GM08714 (cell line): ENCODE results near the gene GULP1.
"Not testable (repeated sequence)": the region's sequence is repeated elsewhere in the genome, so short reads cannot be mapped to it uniquely, and the experiment has no call there.

ENCODE experiments used
- H3K4me3 ChIP-seq: fragments of 200-500 bp; sonication (Bioruptor generic); 2 replicates; pipeline ENCODE4 v1.5.1; 2014; ENCODE audit warnings: mild to moderate bottlenecking, low read length, inconsistent platforms
- ZNF274 ChIP-seq: IDR thresholded peaks from 2 replicates; pipeline ENCODE4 v1.6.1; 2012; ENCODE audit warnings: mild to moderate bottlenecking, low read depth, low read length

Gene GULP1

DNA sequence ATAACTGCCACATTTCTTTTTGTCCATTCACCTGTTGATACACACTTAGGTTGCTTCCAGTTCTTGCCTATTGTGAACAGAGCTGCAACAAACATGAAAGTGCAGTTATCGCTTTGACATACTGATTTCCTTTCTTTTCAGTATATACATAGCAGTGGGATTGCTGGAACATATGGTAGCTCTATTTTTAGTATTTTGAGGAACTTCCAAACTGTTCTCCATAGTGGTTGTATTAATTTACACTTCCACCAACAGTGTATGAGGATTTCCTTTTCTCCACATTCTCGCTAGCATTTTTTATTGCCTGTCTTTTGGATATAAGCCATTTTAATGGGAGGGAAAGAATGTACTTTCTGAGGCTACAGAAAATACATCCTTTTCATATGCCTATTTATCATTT, 167.4 kb downstream of the GULP1 start:
- H3K4me3 ChIP-seq, result no peak overlapping the region
- no peak for TF ChIP-seq ZNF274

GRCh38 chr2:188466078-188466477, 174.4 kb downstream of the GULP1 start:
- H3K4me3 ChIP-seq, result not testable (repeated sequence)

- H3K4me3 ChIP-seq, result no peak overlapping the region
- no peak for TF ChIP-seq ZNF274
Measured at GRCh38 chr2:188466761-188467160, 175.1 kb downstream of the GULP1 start.

GRCh38 chr2:188471166-188471565, 179.5 kb downstream of the GULP1 start:
- TF ChIP-seq ZNF274, result no peak
- no peak overlapping the region for H3K4me3 ChIP-seq

GRCh38 chr2:188473306-188473705, 181.6 kb downstream of the GULP1 start:
- no peak overlapping the region for H3K4me3 ChIP-seq
- no peak for TF ChIP-seq ZNF274

GRCh38 chr2:188474316-188474715, 182.6 kb downstream of the GULP1 start:
- no peak for TF ChIP-seq ZNF274
- H3K4me3 ChIP-seq, result no peak overlapping the region

DNA sequence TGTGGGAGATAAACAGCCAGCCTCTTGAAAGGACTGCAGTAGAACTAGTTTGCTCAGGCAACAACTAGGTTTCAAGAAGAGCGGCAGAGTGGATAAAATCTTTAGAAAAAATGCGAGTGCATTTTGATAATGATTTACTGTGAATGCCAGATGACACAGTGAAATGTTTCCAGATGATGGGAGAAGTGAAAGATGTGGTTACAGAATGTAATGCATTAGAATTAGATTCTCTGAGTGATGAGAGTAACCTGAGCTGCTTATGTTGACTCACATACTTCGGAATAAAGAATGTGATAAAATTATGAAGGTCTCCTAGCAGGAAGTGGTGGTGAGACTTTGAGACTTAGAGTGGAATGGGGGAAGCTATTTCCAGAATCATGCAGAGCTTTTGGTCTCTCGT, 184.3 kb downstream of the GULP1 start:
- no peak for TF ChIP-seq ZNF274
- H3K4me3 ChIP-seq, result no peak overlapping the region

DNA sequence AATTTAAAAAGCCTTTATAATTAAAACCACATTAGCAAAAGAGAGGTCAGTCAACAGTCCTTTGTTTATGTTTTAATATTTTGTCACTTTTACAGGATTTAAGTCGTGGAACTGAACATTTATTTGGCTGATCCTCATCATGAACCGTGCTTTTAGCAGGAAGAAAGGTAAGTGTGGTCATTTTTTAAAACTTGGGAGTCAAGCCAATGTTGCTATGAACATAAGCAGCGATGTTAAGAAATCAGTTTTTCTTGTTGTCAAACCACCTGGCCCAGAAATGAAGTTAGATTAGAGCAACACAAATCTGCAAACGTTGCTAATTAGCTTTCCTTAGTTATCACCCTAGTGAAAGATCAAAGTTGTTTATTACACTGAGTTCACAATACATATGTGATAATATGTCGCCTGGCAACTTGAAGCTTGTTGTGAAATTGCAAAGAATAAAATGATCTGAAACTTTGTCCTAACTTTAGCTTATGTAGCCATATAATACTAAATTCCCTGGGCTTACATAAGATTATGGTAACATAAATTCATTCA, 186.0 kb downstream of the GULP1 start:
- H3K4me3 ChIP-seq, result no peak overlapping the region
- no peak for TF ChIP-seq ZNF274

DNA sequence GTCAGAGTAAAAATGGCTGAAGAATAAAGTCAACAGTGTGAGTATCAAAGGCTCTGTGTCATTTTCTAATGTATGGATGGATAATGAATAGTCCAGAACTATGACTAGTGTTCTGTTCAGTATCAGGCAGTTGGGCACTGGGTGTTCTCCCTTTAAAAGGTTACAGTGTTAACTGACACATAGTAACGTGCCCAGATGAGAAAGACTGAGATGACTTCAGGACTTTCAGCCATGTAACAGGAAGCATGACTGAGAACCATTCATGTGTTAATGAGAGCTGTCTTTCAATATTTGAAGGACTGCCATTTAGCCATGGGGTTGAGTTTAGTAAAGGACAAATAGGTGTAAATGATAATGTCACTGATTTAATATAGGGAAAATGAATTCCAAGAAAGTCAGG, 187.1 kb downstream of the GULP1 start:
- H3K4me3 ChIP-seq, result no peak overlapping the region
- TF ChIP-seq ZNF274, result no peak

DNA sequence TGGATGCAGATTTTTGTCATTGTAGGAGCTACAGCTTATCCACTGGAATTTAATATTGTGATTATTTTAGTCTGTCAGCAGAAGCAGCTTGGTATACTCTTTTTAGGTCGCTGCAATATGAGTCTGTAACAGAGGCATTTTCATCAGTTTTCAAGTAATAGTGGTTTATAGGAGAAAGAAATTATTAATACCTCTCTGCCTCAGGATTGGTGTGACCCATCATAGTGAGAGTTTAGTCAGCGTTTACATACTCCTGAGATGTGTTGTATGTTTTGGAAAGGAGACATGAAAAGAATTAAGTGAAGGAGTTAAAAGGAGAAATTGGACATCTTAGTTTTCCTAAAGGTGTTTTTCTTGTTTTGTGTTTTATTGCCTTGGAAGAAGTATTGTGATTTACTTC, 189.8 kb downstream of the GULP1 start:
- no peak for TF ChIP-seq ZNF274
- no peak overlapping the region for H3K4me3 ChIP-seq

- H3K4me3 ChIP-seq, result no peak overlapping the region
- no peak for TF ChIP-seq ZNF274
Measured at GRCh38 chr2:188485496-188485895, 193.8 kb downstream of the GULP1 start.

DNA sequence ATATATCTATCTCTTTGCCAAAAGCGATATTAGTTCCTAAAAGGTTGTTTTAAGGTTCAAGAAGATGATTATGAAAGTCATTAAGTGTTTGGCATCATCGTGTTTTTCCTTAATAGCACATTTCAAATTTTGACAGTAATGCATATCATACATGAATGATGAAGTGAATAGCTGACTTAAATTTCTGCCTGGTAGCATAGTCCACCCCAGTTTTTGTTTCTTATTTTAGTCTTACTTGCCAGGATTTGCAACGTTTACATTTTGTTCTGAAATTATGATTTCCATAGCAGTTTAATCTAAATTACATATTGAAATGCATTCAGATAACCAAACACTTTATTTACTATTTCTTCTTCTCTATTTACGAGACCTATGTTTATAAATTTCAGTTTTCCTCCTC, 201.1 kb downstream of the GULP1 start:
- no peak overlapping the region for H3K4me3 ChIP-seq
- TF ChIP-seq ZNF274, result no peak

GRCh38 chr2:188494906-188495305, 203.2 kb downstream of the GULP1 start:
- no peak overlapping the region for H3K4me3 ChIP-seq
- no peak for TF ChIP-seq ZNF274

GRCh38 chr2:188495969-188496431, 204.3 kb downstream of the GULP1 start:
- TF ChIP-seq ZNF274, result no peak
- no peak overlapping the region for H3K4me3 ChIP-seq

DNA sequence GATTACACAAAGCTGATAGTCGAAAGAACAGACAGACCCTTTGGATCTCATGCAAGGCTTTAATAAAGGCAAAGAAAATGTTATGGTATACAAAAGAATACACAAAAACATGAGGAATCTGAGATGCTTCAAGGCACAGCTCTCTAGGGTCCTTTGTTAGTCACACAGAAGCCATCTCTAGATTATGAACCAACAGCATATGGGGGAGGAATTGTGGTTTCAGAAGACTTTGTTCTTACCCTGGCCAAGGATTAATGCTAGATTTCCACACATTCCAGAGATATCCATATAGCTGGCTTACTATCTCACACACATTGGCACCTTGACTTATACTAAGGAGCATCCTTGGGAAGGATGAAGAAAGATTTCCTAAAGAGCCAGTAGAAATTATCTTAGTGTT, 206.1 kb downstream of the GULP1 start:
- no peak overlapping the region for H3K4me3 ChIP-seq
- TF ChIP-seq ZNF274, result no peak

DNA sequence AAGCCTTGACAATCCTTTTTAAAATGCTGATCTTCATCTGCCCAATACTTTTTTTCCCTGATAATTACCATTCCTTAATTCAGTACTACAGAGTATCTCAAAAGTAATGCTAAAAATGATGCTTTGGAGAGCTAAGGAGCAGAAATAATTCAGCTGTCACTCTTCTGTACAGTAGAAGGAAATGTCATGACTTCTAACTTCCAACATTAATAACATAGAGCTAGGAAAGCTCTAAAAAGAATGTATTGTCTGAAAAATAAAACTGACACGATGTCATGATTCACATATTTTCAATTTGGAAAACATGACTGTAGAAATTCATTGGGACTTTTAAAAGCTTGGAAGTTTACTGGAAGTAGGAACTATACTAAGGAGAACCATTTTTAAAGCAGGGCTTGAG, 212.3 kb downstream of the GULP1 start:
- no peak for TF ChIP-seq ZNF274
- no peak overlapping the region for H3K4me3 ChIP-seq

DNA sequence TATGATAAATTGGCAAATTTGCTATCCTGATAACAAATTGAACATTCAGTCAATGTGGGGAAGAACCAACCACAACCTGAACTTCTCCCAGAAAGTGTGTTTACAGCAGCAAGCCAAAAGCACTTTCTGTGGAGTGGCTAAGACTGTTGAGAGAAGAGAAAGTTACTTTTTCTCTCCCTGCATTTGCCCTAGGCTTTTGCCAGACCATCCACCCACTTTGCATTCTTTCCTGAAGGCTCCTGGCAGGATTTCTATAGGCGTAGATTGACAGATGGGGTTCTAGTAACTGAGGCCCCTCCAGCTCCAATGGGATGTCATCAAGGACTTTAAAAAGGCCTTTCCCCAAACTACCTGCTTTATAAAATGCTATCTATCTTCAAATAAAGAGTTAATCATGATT, 215.2 kb downstream of the GULP1 start:
- H3K4me3 ChIP-seq, result no peak overlapping the region
- no peak for TF ChIP-seq ZNF274

DNA sequence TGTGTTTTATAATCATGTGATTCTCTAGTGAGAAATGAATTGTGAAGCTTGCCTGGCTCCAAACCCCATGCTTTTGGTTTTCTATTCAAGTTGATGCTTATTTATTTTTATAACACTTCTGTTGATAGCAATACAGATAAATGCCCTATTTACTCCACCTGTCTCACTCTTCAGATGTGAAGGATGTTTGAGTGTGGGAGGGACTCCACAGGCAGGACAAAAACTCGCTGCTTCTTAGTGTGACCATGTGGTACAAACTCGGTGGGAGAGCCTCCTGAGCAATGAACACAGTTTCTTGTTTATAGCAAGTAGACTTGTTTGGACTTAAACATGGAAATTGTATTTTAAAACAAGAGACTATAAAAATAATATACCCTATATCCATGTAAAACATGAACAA, 219.7 kb downstream of the GULP1 start:
- H3K4me3 ChIP-seq, result no peak overlapping the region
- TF ChIP-seq ZNF274, result no peak
